OCI-LY1 (cell line): Measurements from ENCODE around the gene GPRIN1.

Experiments used
- H2AFZ ChIP-seq: fragments of 200-600 bp; sonication (generic), shearing (Covaris generic); 2 replicates; pipeline ENCODE4 v1.6.0; 2014; ENCODE audit warnings: antibody characterized with exemption, mild to moderate bottlenecking, low read length
- H3F3A ChIP-seq: fragments of 200-600 bp; sonication (generic), shearing (Covaris generic); 2 replicates; pipeline ENCODE4 v1.6.0; 2014; ENCODE audit warnings: mild to moderate bottlenecking, antibody characterized with exemption, low read length, moderate library complexity; ENCODE audit not compliant: insufficient read depth
- H3K27ac ChIP-seq: fragments of 200-600 bp; sonication (generic); 2 replicates; pipeline ENCODE4 v1.5.1; 2014; ENCODE audit warnings: low read length, mixed run types, mild to moderate bottlenecking, low read depth; ENCODE audit not compliant: poor library complexity, severe bottlenecking
- H3K27me3 ChIP-seq: fragments of 200-600 bp; sonication (generic); 2 replicates; pipeline ENCODE4 v1.6.0; 2014; ENCODE audit warnings: antibody characterized with exemption, mild to moderate bottlenecking, low read length, moderate library complexity; ENCODE audit not compliant: insufficient read depth
- H3K36me3 ChIP-seq: fragments of 200-600 bp; sonication (generic); 2 replicates; pipeline ENCODE4 v1.6.1; 2014; ENCODE audit warnings: mild to moderate bottlenecking, antibody characterized with exemption, low read length, moderate library complexity, mixed read lengths; ENCODE audit not compliant: insufficient read depth
- H3K4me1 ChIP-seq: fragments of 200-600 bp; sonication (generic); 2 replicates; pipeline ENCODE4 v1.5.1; 2014; ENCODE audit warnings: mild to moderate bottlenecking, low read length, moderate library complexity; ENCODE audit not compliant: insufficient read depth, severe bottlenecking
- H3K4me2 ChIP-seq: fragments of 200-600 bp; sonication (generic), shearing (Covaris generic); 2 replicates; pipeline ENCODE4 v1.6.1; 2014; ENCODE audit warnings: low read length
- H3K4me3 ChIP-seq: fragments of 200-600 bp; sonication (generic); 2 replicates; pipeline ENCODE4 v1.5.1; 2014; ENCODE audit warnings: low read length, low read depth, mild to moderate bottlenecking, mixed read lengths; ENCODE audit not compliant: poor library complexity, severe bottlenecking
- H3K79me2 ChIP-seq: fragments of 200-600 bp; shearing (Covaris generic); 2 replicates; pipeline ENCODE4 v1.6.1; 2016; ENCODE audit warnings: mixed run types, low read length, mixed read lengths; ENCODE audit not compliant: insufficient read depth
- H3K9ac ChIP-seq: fragments of 200-600 bp; sonication (generic), shearing (Covaris generic); 2 replicates; pipeline ENCODE4 v1.6.1; 2014; ENCODE audit warnings: mild to moderate bottlenecking, low read length, mixed read lengths
- H3K9me2 ChIP-seq: fragments of 200-600 bp; sonication (generic), shearing (Covaris generic); 2 replicates; pipeline ENCODE4 v1.6.1; 2014; ENCODE audit warnings: low read depth, mild to moderate bottlenecking, low read length, mixed read lengths
- H3K9me3 ChIP-seq: fragments of 200-600 bp; shearing (Covaris generic); 2 replicates; pipeline ENCODE4 v1.6.1; 2014; ENCODE audit warnings: low read length, mixed read lengths
- H4K20me1 ChIP-seq: fragments of 200-600 bp; sonication (generic), shearing (Covaris generic); 2 replicates; pipeline ENCODE4 v1.6.0; 2016; ENCODE audit warnings: mild to moderate bottlenecking, low read length; ENCODE audit not compliant: insufficient read depth
- CTCF ChIP-seq: fragments of 200-600 bp; sonication (generic), shearing (Covaris generic); IDR thresholded peaks from 2 replicates; pipeline ENCODE4 v1.5.1; 2017; ENCODE audit warnings: mild to moderate bottlenecking, antibody characterized with exemption, low read length, moderate library complexity, mixed read lengths
- EZH2 ChIP-seq: fragments of 200-600 bp; sonication (generic), shearing (Covaris generic); IDR thresholded peaks from 2 replicates; pipeline ENCODE4 v1.8.0; 2017; ENCODE audit warnings: borderline replicate concordance, mixed run types, mild to moderate bottlenecking, antibody characterized with exemption, low read length, moderate library complexity, mixed read lengths

Gene GPRIN1

DNA sequence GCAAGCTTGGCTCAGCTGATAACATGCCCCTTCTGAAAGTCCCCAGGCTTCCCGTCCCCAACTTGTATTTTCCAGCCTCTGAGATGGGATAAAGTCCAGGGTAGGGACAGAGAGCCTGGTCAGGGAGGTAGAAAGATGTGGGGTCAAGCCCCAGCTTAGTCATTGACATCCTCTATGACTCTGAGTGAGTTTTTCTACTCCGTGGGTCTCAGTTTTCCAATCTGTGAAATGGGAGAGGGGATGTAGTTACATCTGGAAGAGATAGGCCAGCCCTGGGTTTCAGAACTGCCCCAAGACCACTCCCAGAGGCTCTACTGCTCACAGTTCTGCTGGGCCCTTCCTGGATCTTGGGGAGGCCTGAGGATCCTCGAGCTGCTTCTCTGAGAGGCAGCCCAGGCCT lies 3.1 kb downstream of the GPRIN1 start:
- H2AFZ ChIP-seq: no peak overlapping the region
- H3K4me1 ChIP-seq: no peaks in the 10 kb centered on the region
- TF ChIP-seq EZH2 (no peak), CTCF (no peak)
- no peaks in the 10 kb centered on the region for H3K9me2 ChIP-seq
- H3K9ac ChIP-seq: no peak overlapping the region
- H4K20me1 ChIP-seq: no peaks in the 10 kb centered on the region
- no peak overlapping the region for H3K27ac ChIP-seq
- H3K4me2 ChIP-seq: no peak overlapping the region
- no peak overlapping the region for H3K4me3 ChIP-seq
- no peaks in the 10 kb centered on the region for H3K79me2 ChIP-seq
- no peaks in the 10 kb centered on the region for H3K27me3 ChIP-seq
- no peaks in the 10 kb centered on the region for H3K36me3 ChIP-seq
- no peaks in the 10 kb centered on the region for H3F3A ChIP-seq
- no peaks in the 10 kb centered on the region for H3K9me3 ChIP-seq

GRCh38 chr5:176606032-176606431 lies 3.9 kb downstream of the GPRIN1 start:
- no peak overlapping the region for H3K4me2 ChIP-seq
- no peaks in the 10 kb centered on the region for H3K9me2 ChIP-seq
- no peaks in the 10 kb centered on the region for H4K20me1 ChIP-seq
- no peaks in the 10 kb centered on the region for H3K4me1 ChIP-seq
- TF ChIP-seq CTCF (no peak), EZH2 (no peak)
- H3K79me2 ChIP-seq: no peaks in the 10 kb centered on the region
- no peak overlapping the region for H3K27ac ChIP-seq
- H3F3A ChIP-seq: no peaks in the 10 kb centered on the region
- no peaks in the 10 kb centered on the region for H3K9me3 ChIP-seq
- no peaks in the 10 kb centered on the region for H3K27me3 ChIP-seq
- H2AFZ ChIP-seq: no peak overlapping the region
- H3K4me3 ChIP-seq: no peak overlapping the region
- no peak overlapping the region for H3K9ac ChIP-seq
- no peaks in the 10 kb centered on the region for H3K36me3 ChIP-seq

DNA sequence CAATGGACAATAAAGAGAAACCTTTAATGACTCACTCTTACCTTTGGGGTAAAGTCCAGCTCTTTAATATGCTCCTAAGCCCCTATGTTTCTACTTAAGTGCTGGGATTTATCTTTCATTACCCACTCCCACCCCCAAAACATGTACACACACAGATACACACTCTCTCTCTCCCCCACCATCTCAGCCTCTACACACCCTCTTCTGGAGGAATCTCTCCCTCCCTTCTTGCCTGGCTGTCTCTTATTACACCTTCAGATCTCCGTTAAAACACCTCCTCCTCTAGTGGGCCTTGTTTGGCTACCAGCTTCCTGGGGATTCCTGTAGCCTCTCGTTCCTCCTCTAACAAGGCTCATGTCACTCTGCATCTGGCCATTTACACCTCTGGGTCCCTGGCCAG lies 6.9 kb downstream of the GPRIN1 start:
- Histone ChIP-seq H3K4me2 (no peak overlapping the region), H4K20me1 (no peaks in the 10 kb centered on the region), H3K36me3 (peaks cover 7% of the 10 kb centered on the region; the same call in 1 of the 2 replicates), H3K9me2 (no peaks in the 10 kb centered on the region), H3K27me3 (no peaks in the 10 kb centered on the region), H2AFZ (no peak overlapping the region), H3K4me3 (no peak overlapping the region), H3K9me3 (no peaks in the 10 kb centered on the region), H3F3A (no peaks in the 10 kb centered on the region), H3K9ac (no peak overlapping the region), H3K4me1 (no peaks in the 10 kb centered on the region), H3K79me2 (no peaks in the 10 kb centered on the region), H3K27ac (no peak overlapping the region)
- no peak for TF ChIP-seq CTCF
- TF ChIP-seq EZH2: no peak
